H9 (cell line): ENCODE results near the gene PTH2R. TPM values are rescaled to one million over a fixed set of nuclear protein-coding genes. Genes with fewer than 3 reads are reported as not detected.

Experiments
- DNase-seq: peaks from one replicate; pipeline ENCODE4 v3.0.0-alpha.2; 2017
- H2AFZ ChIP-seq: one replicate; pipeline ENCODE4 v1.6.1; 2013; ENCODE audit warnings: mild to moderate bottlenecking, low read length, control low read depth, moderate library complexity
- H2AK5ac ChIP-seq: 2 replicates; pipeline ENCODE4 v1.6.1; 2013; ENCODE audit warnings: low read length, control low read depth, mixed read lengths; ENCODE audit not compliant: insufficient read length
- H2BK120ac ChIP-seq: one replicate; pipeline ENCODE4 v1.6.1; 2013; ENCODE audit warnings: low read depth, mild to moderate bottlenecking, low read length, control low read depth, inconsistent platforms; ENCODE audit not compliant: poor library complexity, severe bottlenecking
- H2BK12ac ChIP-seq: 2 replicates; pipeline ENCODE4 v1.6.1; 2013; ENCODE audit warnings: low read length, control low read depth, mixed read lengths, low read depth; ENCODE audit not compliant: insufficient read length
- H2BK15ac ChIP-seq: 2 replicates; pipeline ENCODE4 v1.6.1; 2013; ENCODE audit warnings: low read depth, low read length, control low read depth
- H2BK20ac ChIP-seq: one replicate; pipeline ENCODE4 v1.6.1; 2013; ENCODE audit warnings: low read depth, mild to moderate bottlenecking, low read length, control low read depth, inconsistent platforms; ENCODE audit not compliant: poor library complexity, severe bottlenecking
- H2BK5ac ChIP-seq: 2 replicates; pipeline ENCODE4 v1.6.1; 2013; ENCODE audit warnings: low read length, control low read depth, mixed read lengths; ENCODE audit not compliant: insufficient read length
- H3K14ac ChIP-seq: 2 replicates; pipeline ENCODE4 v1.6.1; 2013; ENCODE audit warnings: low read length, control low read depth; ENCODE audit not compliant: insufficient read depth
- H3K18ac ChIP-seq: 2 replicates; pipeline ENCODE4 v1.6.1; 2013; ENCODE audit warnings: low read depth, mild to moderate bottlenecking, mixed read lengths, low read length, control low read depth; ENCODE audit not compliant: insufficient read length
- H3K23ac ChIP-seq: 2 replicates; pipeline ENCODE4 v1.6.1; 2013; ENCODE audit warnings: low read length, control low read depth, mixed read lengths, low read depth; ENCODE audit not compliant: insufficient read length
- H3K23me2 ChIP-seq: 2 replicates; pipeline ENCODE4 v1.6.1; 2013; ENCODE audit warnings: low read depth, mild to moderate bottlenecking, mixed read lengths, low read length, control low read depth; ENCODE audit not compliant: insufficient read length, poor library complexity, severe bottlenecking
- H3K27ac ChIP-seq: 2 replicates; pipeline ENCODE4 v1.5.1; 2013; ENCODE audit warnings: low read length, control low read depth, mixed read lengths, low read depth; ENCODE audit not compliant: insufficient read length
- H3K27me3 ChIP-seq: 2 replicates; pipeline ENCODE4 v1.6.1; 2013; ENCODE audit warnings: low read length, control low read depth, inconsistent platforms; ENCODE audit not compliant: insufficient read depth
- H3K4ac ChIP-seq: 2 replicates; pipeline ENCODE4 v1.6.1; 2013; ENCODE audit warnings: low read depth, mild to moderate bottlenecking, control low read depth, inconsistent platforms, low read length, moderate library complexity
- H3K4me1 ChIP-seq: 2 replicates; pipeline ENCODE4 v1.6.1; 2013; ENCODE audit warnings: low read length, control low read depth, inconsistent platforms; ENCODE audit not compliant: insufficient read depth
- H3K4me2 ChIP-seq: 2 replicates; pipeline ENCODE4 v1.6.1; 2013; ENCODE audit warnings: low read length, control low read depth, mixed read lengths; ENCODE audit not compliant: insufficient read length, insufficient read depth
- H3K56ac ChIP-seq: 2 replicates; pipeline ENCODE4 v1.6.1; 2013; ENCODE audit warnings: low read depth, mild to moderate bottlenecking, mixed read lengths, low read length, control low read depth; ENCODE audit not compliant: insufficient read length
- H3K79me1 ChIP-seq: 2 replicates; pipeline ENCODE4 v1.6.1; 2013; ENCODE audit warnings: low read depth, mild to moderate bottlenecking, moderate library complexity, low read length, control low read depth, inconsistent platforms; ENCODE audit not compliant: insufficient read depth, poor library complexity, severe bottlenecking
- H3K79me2 ChIP-seq: 2 replicates; pipeline ENCODE4 v1.6.1; 2013; ENCODE audit warnings: low read length, control low read depth, inconsistent platforms; ENCODE audit not compliant: insufficient read depth
- H3K9ac ChIP-seq: 2 replicates; pipeline ENCODE4 v1.6.1; 2013; ENCODE audit warnings: low read length, control low read depth, mixed read lengths; ENCODE audit not compliant: insufficient read length; ENCODE audit errors: extremely low read depth
- H3K9me3 ChIP-seq: one replicate; pipeline ENCODE4 v1.6.1; 2013; ENCODE audit warnings: low read depth, low read length, inconsistent platforms; ENCODE audit not compliant: control insufficient read depth
- H3T11ph ChIP-seq: one replicate; pipeline ENCODE4 v1.6.1; 2013; ENCODE audit warnings: mild to moderate bottlenecking, low read length, control low read depth, inconsistent platforms
- H4K20me1 ChIP-seq: one replicate; pipeline ENCODE4 v1.6.1; 2013; ENCODE audit not compliant: control insufficient read depth, insufficient read length, insufficient read depth
- H4K5ac ChIP-seq: 2 replicates; pipeline ENCODE4 v1.6.1; 2013; ENCODE audit warnings: low read depth, mild to moderate bottlenecking, mixed read lengths, low read length, control low read depth; ENCODE audit not compliant: insufficient read length
- H4K8ac ChIP-seq: replicated peaks from 2 replicates; pipeline ENCODE4 v1.6.1; 2013; ENCODE audit warnings: low read length, control low read depth, mixed read lengths, low read depth; ENCODE audit not compliant: insufficient read length
- H4K91ac ChIP-seq: 2 replicates; pipeline ENCODE4 v1.6.1; 2013; ENCODE audit warnings: low read depth, mild to moderate bottlenecking, moderate library complexity, mixed read lengths, low read length, control low read depth; ENCODE audit not compliant: insufficient read length
- H3K27ac Mint-ChIP-seq, 3 experiments: 2 replicates in 2 of 3; 3 replicates in 1 of 3; pipeline ENCODE4 v1.8.0; 2020 to 2021; ENCODE audit warnings: mixed read lengths in 3 of 3, mild to moderate bottlenecking in 1 of 3, moderate library complexity in 1 of 3
- H3K27me3 Mint-ChIP-seq: 2 replicates; pipeline ENCODE4 v1.8.0; 2021; ENCODE audit warnings: low read depth, mild to moderate bottlenecking, moderate library complexity, mixed read lengths
- H3K36me3 Mint-ChIP-seq, 3 experiments: 2 replicates in 2 of 3; 3 replicates in 1 of 3; pipeline ENCODE4 v1.8.0; 2020 to 2021; ENCODE audit warnings: low read depth in 3 of 3, mixed read lengths in 3 of 3; ENCODE audit not compliant: insufficient read depth in 1 of 3
- H3K4me1 Mint-ChIP-seq, 2 experiments: 2 replicates each; pipeline ENCODE4 v1.8.0; 2020; ENCODE audit warnings: mixed read lengths in 2 of 2
- H3K4me3 Mint-ChIP-seq, 2 experiments: 2 replicates in 1 of 2; 3 replicates in 1 of 2; pipeline ENCODE4 v1.8.0; 2020 to 2021; ENCODE audit warnings: mild to moderate bottlenecking in 2 of 2, mixed read lengths in 2 of 2, moderate library complexity in 1 of 2
- H3K9me3 Mint-ChIP-seq, 2 experiments: 2 replicates in 1 of 2; 3 replicates in 1 of 2; pipeline ENCODE4 v1.8.0; 2020; ENCODE audit warnings: mild to moderate bottlenecking in 2 of 2, mixed read lengths in 2 of 2, moderate library complexity in 1 of 2
- CTCF ChIP-seq: fragments of 200-600 bp; sonication (generic); conservative IDR thresholded peaks from 3 replicates; pipeline ENCODE4 v1.8.0; 2021; ENCODE audit warnings: antibody characterized with exemption, mild to moderate bottlenecking
- WGBS: extraction: QIAGEN DNeasy Blood & Tissue Kit; methylation state at CpG from one replicate; pipeline ENCODE4 v1.1.7; 2013; ENCODE audit warnings: missing lambda C conversion rate, low lambda C conversion rate, mixed read lengths; ENCODE audit not compliant: insufficient read length; ENCODE audit errors: extremely low coverage; 5-methylcytosine and 5-hydroxymethylcytosine counted together
- total RNA-seq: library from RNA; stranded (reverse); gene quantifications from 2 replicates; pipeline ENCODE4 v1.2.1, GENCODE V29; 2021

Gene PTH2R
- total RNA-seq, 1 experiment from 2014 or later, result 0.20 TPM

DNA sequence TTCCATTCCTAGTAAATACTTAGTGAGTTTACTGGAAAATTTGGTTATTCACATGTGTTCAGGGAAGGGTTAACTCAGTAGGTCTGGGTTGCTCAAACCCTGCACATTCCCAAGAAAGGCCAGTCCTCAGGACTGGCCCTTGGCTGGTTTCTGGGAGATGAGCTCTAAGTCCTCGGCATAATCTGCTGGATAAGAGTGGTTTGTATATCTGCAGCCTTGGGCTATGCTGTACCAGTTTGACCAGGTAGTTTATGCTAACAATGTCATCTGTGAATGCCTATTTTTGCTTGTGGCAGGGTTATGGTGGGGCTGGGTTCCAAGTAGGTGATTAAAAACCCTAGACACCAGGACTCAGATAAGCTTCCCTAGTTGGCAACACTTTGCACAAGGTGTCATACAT, 7.4 kb upstream of the PTH2R start:
- Histone ChIP-seq H2BK120ac (no peak overlapping the region), H3K27me3 (no peaks in the 10 kb centered on the region), H3K56ac (no peak overlapping the region), H3K79me1 (no peaks in the 10 kb centered on the region), H2BK20ac (no peak overlapping the region), H2BK5ac (no peak overlapping the region), H3K23me2 (no peaks in the 10 kb centered on the region), H3K27ac (no peak overlapping the region), H2AK5ac (no peak overlapping the region), H4K91ac (no peak overlapping the region), H3K14ac (no peak overlapping the region), H3K18ac (no peak overlapping the region), H2AFZ (no peak overlapping the region), H4K20me1 (no peaks in the 10 kb centered on the region), H4K8ac (no peak overlapping the region), H3K9ac (no peak overlapping the region), H2BK12ac (no peak overlapping the region), H3K9me3 (peaks cover 4% of the 10 kb centered on the region), H3K4me2 (no peak overlapping the region), H3T11ph (no peak overlapping the region), H3K79me2 (no peaks in the 10 kb centered on the region), H3K4ac (no peak overlapping the region), H2BK15ac (no peak overlapping the region), H3K23ac (no peak overlapping the region), H3K4me1 (no peaks in the 10 kb centered on the region), H4K5ac (no peak overlapping the region)
- H3K9me3 Mint-ChIP-seq, result peaks cover 22% of the 10 kb centered on the region in 2 experiments
- no peak overlapping the region for H3K4me3 Mint-ChIP-seq
- WGBS, result no CpG with 5 or more reads among the region's 1 CpG
- H3K4me1 Mint-ChIP-seq, result no peaks in the 10 kb centered on the region
- H3K27ac Mint-ChIP-seq, result no peak overlapping the region
- H3K36me3 Mint-ChIP-seq, result peaks cover 8 to 17% (median 10%) of the 10 kb centered on the region in 3 experiments
- no peak for DNase-seq
- no peak for TF ChIP-seq CTCF
- H3K27me3 Mint-ChIP-seq, result peaks cover 26% of the 10 kb centered on the region
